Thymus (tissue), 11 donors: ENCODE results near the gene FXYD2. TPM values are rescaled to one million over a fixed set of nuclear protein-coding genes. Genes with fewer than 3 reads are reported as not detected.

Source experiments
- DNase-seq, 9 donors: peaks; one replicate each; pipeline ENCODE4 v3.0.0-alpha.2; 2013; ENCODE audit warnings: low spot score in 9 of 9, low read depth in 6 of 9, missing footprints in 1 of 9
- H3K27ac ChIP-seq, 2 donors: one replicate each; pipeline ENCODE4 v1.5.1; 2013; ENCODE audit warnings: control low read depth in 1 of 2, low read depth in 1 of 2, low read length in 1 of 2, mild to moderate bottlenecking in 1 of 2, moderate library complexity in 1 of 2
- H3K27me3 ChIP-seq, 2 donors: one replicate each; pipeline ENCODE4 v1.5.1; 2013; ENCODE audit warnings: low read length in 1 of 2; ENCODE audit not compliant: control insufficient read depth in 2 of 2, insufficient read depth in 1 of 2
- H3K36me3 ChIP-seq, 2 donors: one replicate each; pipeline ENCODE4 v1.5.1; 2013; ENCODE audit warnings: low read length in 1 of 2, mild to moderate bottlenecking in 1 of 2, moderate library complexity in 1 of 2; ENCODE audit not compliant: control insufficient read depth in 2 of 2, insufficient read depth in 2 of 2
- H3K4me1 ChIP-seq, 2 donors: one replicate each; pipeline ENCODE4 v1.5.1; 2013; ENCODE audit warnings: low read length in 2 of 2; ENCODE audit not compliant: control insufficient read depth in 2 of 2, insufficient read depth in 2 of 2
- H3K4me3 ChIP-seq, 2 donors: one replicate each; pipeline ENCODE4 v1.5.1; 2013; ENCODE audit warnings: low read length in 2 of 2, control low read depth in 1 of 2, mild to moderate bottlenecking in 1 of 2
- H3K9me3 ChIP-seq, 2 donors: one replicate each; pipeline ENCODE4 v1.5.1; 2013; ENCODE audit warnings: low read length in 1 of 2, mild to moderate bottlenecking in 1 of 2; ENCODE audit not compliant: control insufficient read depth in 2 of 2, insufficient read depth in 1 of 2
- WGBS: extraction: QIAGEN DNeasy Blood & Tissue Kit; methylation state at CpG from one replicate; pipeline ENCODE4 v1.1.7; 2013; 5-methylcytosine and 5-hydroxymethylcytosine counted together
- polyA plus RNA-seq: library from polyadenylated mRNA; stranded (reverse); fragments of 200-250 nt; gene quantifications from one replicate; pipeline ENCODE4 v1.2.3, GENCODE V29; 2013
- total RNA-seq: library from RNA; stranded (reverse); fragments of 120-200 nt; gene quantifications from one replicate; pipeline ENCODE4 v1.2.4, GENCODE V29; 2013
- donor health status: healthy.

The FXYD2 gene
- total and polyA plus RNA-seq, 2 donors, result 78.9 to 100 TPM

GRCh38 chr11:117771841-117772240 is 52.7 kb downstream of the FXYD2 start:
- H3K27me3 ChIP-seq, result peaks cover 0 to 2% of the 10 kb centered on the region in 2 donors
- H3K36me3 ChIP-seq, result no peaks in the 10 kb centered on the region
- no peaks in the 10 kb centered on the region for H3K4me1 ChIP-seq
- WGBS, result 97% methylated on average over 7 of the region's 7 CpGs
- H3K9me3 ChIP-seq, result no peaks in the 10 kb centered on the region
- no peak overlapping the region for H3K4me3 ChIP-seq
- no peak for DNase-seq
- H3K27ac ChIP-seq, result no peak overlapping the region

GRCh38 chr11:117771197-117771596 is 53.3 kb downstream of the FXYD2 start:
- 95% methylated on average over 6 of the region's 6 CpGs for WGBS
- H3K9me3 ChIP-seq, result no peaks in the 10 kb centered on the region
- no peak overlapping the region for H3K27ac ChIP-seq
- peaks cover 0 to 6% of the 10 kb centered on the region in 2 donors for H3K27me3 ChIP-seq
- no peaks in the 10 kb centered on the region for H3K4me1 ChIP-seq
- H3K36me3 ChIP-seq, result no peaks in the 10 kb centered on the region
- no peak overlapping the region for H3K4me3 ChIP-seq
- DNase-seq, result no peak

GRCh38 chr11:117770061-117770460 is 54.5 kb downstream of the FXYD2 start:
- peaks cover 0 to 6% of the 10 kb centered on the region in 2 donors for H3K27me3 ChIP-seq
- H3K27ac ChIP-seq, result no peak overlapping the region
- 99% methylated on average over 4 of the region's 4 CpGs for WGBS
- no peaks in the 10 kb centered on the region for H3K9me3 ChIP-seq
- no peaks in the 10 kb centered on the region for H3K36me3 ChIP-seq
- no peaks in the 10 kb centered on the region for H3K4me1 ChIP-seq
- DNase-seq, result no peak
- H3K4me3 ChIP-seq, result no peak overlapping the region

Other genes with a start within 250 kb of the FXYD2 start
- 0.47 TPM for gene DSCAML1, start 27.5 kb downstream of the FXYD2 start, total RNA-seq
- gene DSCAML1, start 27.5 kb downstream of the FXYD2 start, polyA plus RNA-seq, result 0.32 TPM
- gene FXYD6, start 51.9 kb upstream of the FXYD2 start, total RNA-seq, result 25.7 TPM
- 24.1 TPM for gene FXYD6, start 51.9 kb upstream of the FXYD2 start, polyA plus RNA-seq
- 1.5 TPM for gene TMPRSS13, start 104.7 kb upstream of the FXYD2 start, total RNA-seq
- 3.5 TPM for gene TMPRSS13, start 104.7 kb upstream of the FXYD2 start, polyA plus RNA-seq
- 22.7 TPM for gene IL10RA, start 161.7 kb upstream of the FXYD2 start, total RNA-seq
- gene IL10RA, start 161.7 kb upstream of the FXYD2 start, polyA plus RNA-seq, result 24.2 TPM